T-helper 17 cell (primary cell): ENCODE data around the gene ZNF423. TPM values are rescaled to one million over a fixed set of nuclear protein-coding genes. Genes with fewer than 3 reads are reported as not detected.

Source experiments
- ATAC-seq: fragments of 150-1000 bp; cut with Tn5 transposase; 2 replicates; pipeline ENCODE4 v1.10.0; 2021; ENCODE audit warnings: mild to moderate bottlenecking, moderate library complexity
- DNase-seq, 3 donors: peaks; one replicate each; pipeline versions ENCODE4 v3.0.0 to v3.0.0-alpha.2; 2020 to 2021
- H3K9me3 ChIP-seq: one replicate; pipeline ENCODE4 v1.7.0; 2013; ENCODE audit warnings: low read length, mild to moderate bottlenecking; ENCODE audit not compliant: control insufficient read depth, poor library complexity, severe bottlenecking
- H3K27ac Mint-ChIP-seq: one replicate; pipeline ENCODE4 v1.8.0; 2022; ENCODE audit warnings: mild to moderate bottlenecking, moderate library complexity, mixed read lengths
- H3K27me3 Mint-ChIP-seq: one replicate; pipeline ENCODE4 v1.8.0; 2022; ENCODE audit warnings: mixed read lengths
- H3K36me3 Mint-ChIP-seq: one replicate; pipeline ENCODE4 v1.8.0; 2022; ENCODE audit warnings: low read depth, mixed read lengths
- H3K4me1 Mint-ChIP-seq: one replicate; pipeline ENCODE4 v1.8.0; 2022; ENCODE audit warnings: mild to moderate bottlenecking, mixed read lengths
- H3K4me3 Mint-ChIP-seq: one replicate; pipeline ENCODE4 v1.8.0; 2022; ENCODE audit warnings: mild to moderate bottlenecking, moderate library complexity, mixed read lengths
- total RNA-seq, 4 donors: library from RNA in 2 of 4; stranded (reverse) in 2 of 4; gene quantifications; one replicate each; pipeline ENCODE4 v1.2.3 and lab custom pipeline; 2022 to 2026

Gene ZNF423
- total RNA-seq, 2 donors from 2014 or later, result not detected

- DNase-seq (no peak), ATAC-seq (no peak)
- no peaks in the 10 kb centered on the region for H3K9me3 ChIP-seq
Observed at GRCh38 chr16:49552313-49552928, 303.5 kb downstream of the ZNF423 start.

GRCh38 chr16:49550666-49551065 is 305.2 kb downstream of the ZNF423 start:
- H3K27ac Mint-ChIP-seq, result no peak overlapping the region
- H3K4me1 Mint-ChIP-seq, result no peaks in the 10 kb centered on the region
- no peak for ATAC-seq

More at GRCh38 chr16:49552313-49552928, 303.5 kb downstream of the ZNF423 start:
- no peaks in the 10 kb centered on the region for H3K4me1 Mint-ChIP-seq
- H3K27me3 Mint-ChIP-seq, result peaks cover 22% of the 10 kb centered on the region
- H3K36me3 Mint-ChIP-seq, result peaks cover 3% of the 10 kb centered on the region
- no peak overlapping the region for H3K4me3 Mint-ChIP-seq
- no peak overlapping the region for H3K27ac Mint-ChIP-seq

DNA sequence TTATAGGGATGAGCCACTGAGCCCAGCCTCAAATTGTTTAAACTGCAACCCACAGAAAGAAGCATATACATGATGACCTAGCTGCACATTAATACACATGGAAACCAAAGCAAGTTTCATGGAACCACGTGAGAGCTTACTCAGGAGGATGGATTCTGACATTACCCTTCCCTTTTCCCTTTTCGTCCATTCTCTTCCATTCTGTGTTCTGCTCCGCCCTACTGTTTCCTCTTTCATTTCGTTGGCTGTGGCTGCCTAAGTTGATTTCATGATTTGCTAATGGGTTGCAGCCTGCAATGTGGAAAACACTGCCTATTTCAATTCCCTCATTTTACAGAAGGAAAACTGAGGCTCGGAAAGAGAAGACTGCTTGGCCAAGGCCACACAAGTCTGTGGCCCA is 305.8 kb downstream of the ZNF423 start:
- Mint-ChIP-seq H3K4me3 (no peak overlapping the region), H3K27me3 (peaks cover 27% of the 10 kb centered on the region), H3K36me3 (peaks cover 3% of the 10 kb centered on the region), H3K4me1 (no peaks in the 10 kb centered on the region), H3K27ac (no peak overlapping the region)
- ATAC-seq (no peak), DNase-seq (no peak)
- no peaks in the 10 kb centered on the region for H3K9me3 ChIP-seq

More at GRCh38 chr16:49550666-49551065, 305.2 kb downstream of the ZNF423 start:
- no peak for DNase-seq
- peaks cover 3% of the 10 kb centered on the region for H3K36me3 Mint-ChIP-seq
- H3K27me3 Mint-ChIP-seq, result peaks cover 27% of the 10 kb centered on the region
- no peak overlapping the region for H3K4me3 Mint-ChIP-seq
- H3K9me3 ChIP-seq, result no peaks in the 10 kb centered on the region

DNA sequence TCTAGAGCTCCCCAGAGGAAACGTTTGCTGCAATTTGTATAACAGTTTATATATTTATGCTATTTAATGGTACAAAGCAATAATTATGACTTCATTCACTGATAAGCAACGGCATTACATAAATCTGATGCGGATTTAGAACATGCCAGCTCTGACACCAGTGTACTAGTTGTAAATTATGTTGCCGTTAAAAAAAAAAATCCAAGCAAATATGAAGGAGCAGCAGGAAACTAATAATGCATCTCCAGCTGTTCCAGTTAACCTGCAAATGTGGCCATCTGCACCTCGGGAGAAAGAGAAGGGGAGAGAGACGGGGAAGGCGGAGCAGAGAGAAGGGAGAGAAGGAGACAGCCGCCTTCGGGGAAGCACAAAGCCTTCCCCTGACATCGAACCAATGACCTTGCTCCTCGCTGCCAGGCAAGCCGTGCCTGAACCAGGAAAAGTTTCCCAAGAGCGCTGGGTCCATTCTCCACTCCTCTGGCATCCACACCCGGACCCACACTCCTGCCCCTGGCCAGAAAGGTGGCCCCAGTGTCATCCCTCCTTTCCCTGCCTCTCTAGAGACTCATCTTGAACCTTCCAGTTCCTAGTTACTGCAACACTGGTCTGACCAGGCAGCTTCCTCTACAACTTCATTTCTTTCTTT is 307.5 kb downstream of the ZNF423 start:
- Mint-ChIP-seq H3K36me3 (peaks cover 3% of the 10 kb centered on the region), H3K27ac (no peak overlapping the region)

GRCh38 chr16:49547448-49547847 is 308.5 kb downstream of the ZNF423 start:
- Mint-ChIP-seq H3K4me1 (no peaks in the 10 kb centered on the region), H3K36me3 (peaks cover 3% of the 10 kb centered on the region), H3K27me3 (peaks cover 15% of the 10 kb centered on the region), H3K4me3 (no peak overlapping the region), H3K27ac (no peak overlapping the region)
- DNase-seq (no peak), ATAC-seq (no peak)
- no peaks in the 10 kb centered on the region for H3K9me3 ChIP-seq

More for the DNA sequence above, 307.5 kb downstream of the ZNF423 start:
- Mint-ChIP-seq H3K27me3 (peaks cover 15% of the 10 kb centered on the region), H3K4me1 (no peaks in the 10 kb centered on the region), H3K4me3 (no peak overlapping the region)
- no peaks in the 10 kb centered on the region for H3K9me3 ChIP-seq
- no peak for ATAC-seq
- no peak for DNase-seq

DNA sequence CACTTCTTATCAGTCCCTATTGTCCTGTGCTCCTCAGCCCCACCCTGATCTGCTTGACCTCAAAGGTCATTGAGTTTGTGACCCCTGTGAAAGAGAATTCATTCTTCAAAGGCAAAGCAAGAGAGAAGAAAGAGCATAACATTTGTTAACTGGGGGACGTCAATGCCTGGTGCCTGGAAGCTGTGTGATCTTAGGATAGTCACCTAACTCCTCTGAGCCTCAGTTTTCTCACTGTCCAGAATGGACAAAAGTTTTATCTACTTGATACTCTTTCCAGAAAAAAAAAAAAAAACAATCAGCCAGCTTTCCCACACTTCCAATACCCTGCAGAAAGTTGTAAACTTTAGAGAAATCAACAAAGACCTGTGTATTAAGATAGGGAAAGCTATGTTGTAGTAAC is 309.2 kb downstream of the ZNF423 start:
- Mint-ChIP-seq H3K27ac (no peak overlapping the region), H3K4me3 (no peak overlapping the region), H3K27me3 (peaks cover 15% of the 10 kb centered on the region), H3K4me1 (no peaks in the 10 kb centered on the region), H3K36me3 (peaks cover 3% of the 10 kb centered on the region)
- ATAC-seq (no peak), DNase-seq (no peak)
- H3K9me3 ChIP-seq, result no peaks in the 10 kb centered on the region

GRCh38 chr16:49545741-49546448 is 310.0 kb downstream of the ZNF423 start:
- no peak for DNase-seq
- Mint-ChIP-seq H3K36me3 (peaks cover 3% of the 10 kb centered on the region), H3K27ac (no peak overlapping the region), H3K27me3 (peaks cover 15% of the 10 kb centered on the region), H3K4me3 (no peak overlapping the region), H3K4me1 (no peaks in the 10 kb centered on the region)
- no peaks in the 10 kb centered on the region for H3K9me3 ChIP-seq
- no peak for ATAC-seq

GRCh38 chr16:49545243-49545642 is 310.7 kb downstream of the ZNF423 start:
- Mint-ChIP-seq H3K27ac (no peak overlapping the region), H3K4me3 (no peak overlapping the region), H3K4me1 (no peaks in the 10 kb centered on the region), H3K27me3 (peaks cover 15% of the 10 kb centered on the region), H3K36me3 (peaks cover 3% of the 10 kb centered on the region)
- ATAC-seq (no peak), DNase-seq (no peak)
- no peaks in the 10 kb centered on the region for H3K9me3 ChIP-seq

DNA sequence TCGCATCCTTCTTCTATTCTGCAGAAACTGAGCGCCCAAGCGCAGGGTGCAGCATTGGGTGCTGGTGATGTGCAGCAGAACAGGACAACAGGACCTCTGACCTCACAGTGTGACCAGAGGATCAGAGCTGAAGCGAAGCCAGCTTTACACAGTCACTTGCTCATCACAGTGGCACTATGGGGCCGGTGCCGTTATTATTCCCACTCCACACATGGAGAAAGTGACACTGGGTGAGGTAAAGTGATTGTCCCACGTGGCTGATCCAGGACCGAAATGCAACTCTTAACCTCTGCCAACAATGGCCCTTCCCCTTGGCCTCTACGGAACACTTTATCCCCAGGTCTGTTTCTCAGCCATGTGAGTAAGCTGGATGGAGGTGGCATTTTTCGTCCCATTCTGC is 311.1 kb downstream of the ZNF423 start:
- no peaks in the 10 kb centered on the region for H3K9me3 ChIP-seq
- DNase-seq (no peak), ATAC-seq (no peak)
- H3K27me3 Mint-ChIP-seq, result peaks cover 15% of the 10 kb centered on the region
- H3K36me3 Mint-ChIP-seq, result peaks cover 3% of the 10 kb centered on the region
- H3K27ac Mint-ChIP-seq, result no peak overlapping the region
- H3K4me3 Mint-ChIP-seq, result no peak overlapping the region
- H3K4me1 Mint-ChIP-seq, result no peaks in the 10 kb centered on the region

GRCh38 chr16:49543631-49543946 is 312.3 kb downstream of the ZNF423 start:
- no peak overlapping the region for H3K4me3 Mint-ChIP-seq
- H3K9me3 ChIP-seq, result no peaks in the 10 kb centered on the region
- no peaks in the 10 kb centered on the region for H3K4me1 Mint-ChIP-seq
- no peak overlapping the region for H3K27ac Mint-ChIP-seq
- H3K27me3 Mint-ChIP-seq, result peaks cover 12% of the 10 kb centered on the region
- no peak for DNase-seq
- H3K36me3 Mint-ChIP-seq, result no peaks in the 10 kb centered on the region
- ATAC-seq, result no peak

GRCh38 chr16:49542946-49543630 is 312.8 kb downstream of the ZNF423 start:
- ATAC-seq, result no peak

GRCh38 chr16:49542391-49542891 is 313.5 kb downstream of the ZNF423 start:
- no peak for DNase-seq
- H3K4me1 Mint-ChIP-seq, result no peaks in the 10 kb centered on the region
- H3K9me3 ChIP-seq, result no peaks in the 10 kb centered on the region
- ATAC-seq, result no peak
- H3K36me3 Mint-ChIP-seq, result no peaks in the 10 kb centered on the region
- peaks cover 10% of the 10 kb centered on the region for H3K27me3 Mint-ChIP-seq
- no peak overlapping the region for H3K27ac Mint-ChIP-seq
- no peak overlapping the region for H3K4me3 Mint-ChIP-seq

More at GRCh38 chr16:49542946-49543630, 312.8 kb downstream of the ZNF423 start:
- Mint-ChIP-seq H3K27me3 (peaks cover 10% of the 10 kb centered on the region), H3K4me3 (no peak overlapping the region), H3K27ac (no peak overlapping the region), H3K4me1 (no peaks in the 10 kb centered on the region), H3K36me3 (no peaks in the 10 kb centered on the region)
- no peak for DNase-seq
- H3K9me3 ChIP-seq, result no peaks in the 10 kb centered on the region

GRCh38 chr16:49540836-49541235 is 315.1 kb downstream of the ZNF423 start:
- Mint-ChIP-seq H3K4me1 (no peaks in the 10 kb centered on the region), H3K27me3 (peaks cover 8% of the 10 kb centered on the region), H3K36me3 (no peaks in the 10 kb centered on the region), H3K4me3 (no peak overlapping the region), H3K27ac (no peak overlapping the region)
- H3K9me3 ChIP-seq, result no peaks in the 10 kb centered on the region
- ATAC-seq (no peak), DNase-seq (no peak)
